ENCODE results near the gene RAPGEF2.

DNA sequence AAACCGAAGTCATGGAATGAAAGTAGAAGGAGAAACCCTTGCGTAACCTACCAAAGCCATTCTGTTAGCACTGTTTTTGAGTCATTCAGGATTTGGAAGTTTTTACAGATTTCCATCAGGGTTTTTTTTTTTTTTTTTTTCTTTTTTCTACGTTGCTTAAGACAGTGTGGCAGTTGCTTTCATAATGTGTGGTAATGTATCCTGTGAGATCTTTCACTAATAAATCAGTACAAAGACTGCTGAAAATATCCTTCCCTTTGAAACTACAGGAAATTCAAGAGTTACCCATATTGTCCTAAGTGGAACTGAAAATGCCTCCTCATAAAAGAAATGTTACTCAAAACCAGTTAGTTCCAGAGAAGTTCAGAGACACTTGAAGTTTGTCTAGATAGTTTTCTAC is 137.8 kb downstream of the RAPGEF2 start:
- no peak for TF ChIP-seq TCF4 (CRISPR knock-in tag; IDR thresholded peaks at IDR 0.05; ENCODE audit: borderline replicate concordance)
- no peak for TF ChIP-seq CSDC2 (CRISPR knock-in tag; IDR thresholded peaks at IDR 0.05)
